Neural progenitor cell (in vitro differentiated cells): ENCODE measurements around the gene PPIH. TPM values are rescaled to one million over a fixed set of nuclear protein-coding genes. Genes with fewer than 3 reads are reported as not detected.
"Not testable (repeated sequence)": the region's sequence is repeated elsewhere in the genome, so short reads cannot be mapped to it uniquely, and the experiment has no call there.

Experiments
- DNase-seq: peaks from one replicate; pipeline ENCODE4 v3.0.0-alpha.2; 2016; ENCODE audit warnings: low spot score
- H2AFZ ChIP-seq: fragments of 200-600 bp; sonication (generic); replicated peaks from 2 replicates; pipeline ENCODE4 v1.6.1; 2016; ENCODE audit warnings: antibody characterized with exemption
- H3F3A ChIP-seq: fragments of 200-600 bp; sonication (generic); 2 replicates; pipeline ENCODE4 v1.6.1; 2016; ENCODE audit warnings: antibody characterized with exemption, low read depth
- H3K27ac ChIP-seq: fragments of 200-600 bp; sonication (generic); 2 replicates; pipeline ENCODE4 v1.5.1; 2016; ENCODE audit warnings: mild to moderate bottlenecking
- H3K27me3 ChIP-seq: fragments of 200-600 bp; sonication (generic); 2 replicates; pipeline ENCODE4 v1.6.1; 2016; ENCODE audit warnings: mild to moderate bottlenecking, moderate library complexity
- H3K36me3 ChIP-seq: fragments of 200-600 bp; sonication (generic); 2 replicates; pipeline ENCODE4 v1.5.1; 2016
- H3K4me1 ChIP-seq: fragments of 200-600 bp; sonication (generic); 2 replicates; pipeline ENCODE4 v1.6.1; 2016; ENCODE audit warnings: mixed run types
- H3K4me2 ChIP-seq: fragments of 200-600 bp; sonication (generic); 2 replicates; pipeline ENCODE4 v1.6.1; 2016
- H3K4me3 ChIP-seq: fragments of 200-600 bp; sonication (generic); 2 replicates; pipeline ENCODE4 v1.5.1; 2016
- H3K79me2 ChIP-seq: fragments of 200-600 bp; sonication (generic); 2 replicates; pipeline ENCODE4 v1.6.1; 2016; ENCODE audit warnings: low read depth
- H3K9ac ChIP-seq: fragments of 200-600 bp; sonication (generic); 2 replicates; pipeline ENCODE4 v1.6.1; 2016
- H3K9me3 ChIP-seq: fragments of 200-600 bp; sonication (generic); 2 replicates; pipeline ENCODE4 v1.5.1; 2016; ENCODE audit warnings: low read depth
- H4K20me1 ChIP-seq: fragments of 200-600 bp; sonication (generic); 2 replicates; pipeline ENCODE4 v1.6.1; 2016; ENCODE audit warnings: low read depth
- H3K27ac Mint-ChIP-seq: 3 replicates; pipeline ENCODE4 v1.8.0; 2021; ENCODE audit warnings: mixed read lengths
- H3K27me3 Mint-ChIP-seq: 2 replicates; pipeline ENCODE4 v1.8.0; 2022; ENCODE audit warnings: low read depth, mild to moderate bottlenecking, inconsistent platforms, moderate library complexity, mixed read lengths; ENCODE audit not compliant: insufficient read depth
- H3K36me3 Mint-ChIP-seq: 3 replicates; pipeline ENCODE4 v1.8.0; 2021; ENCODE audit warnings: mixed read lengths
- H3K4me1 Mint-ChIP-seq: 3 replicates; pipeline ENCODE4 v1.8.0; 2021; ENCODE audit warnings: mixed read lengths
- H3K4me3 Mint-ChIP-seq: 3 replicates; pipeline ENCODE4 v1.8.0; 2021; ENCODE audit warnings: mild to moderate bottlenecking, moderate library complexity, mixed read lengths
- H3K9me3 Mint-ChIP-seq: 3 replicates; pipeline ENCODE4 v1.8.0; 2020; ENCODE audit warnings: mixed read lengths
- EZH2 ChIP-seq: fragments of 200-600 bp; sonication (generic); IDR thresholded peaks from 2 replicates; pipeline ENCODE4 v1.6.1; 2017; ENCODE audit warnings: antibody characterized with exemption, mild to moderate bottlenecking, moderate library complexity
- EZH2phosphoT487 ChIP-seq: fragments of 200-600 bp; sonication (generic); IDR thresholded peaks from 2 replicates; pipeline ENCODE4 v1.6.1; 2017; ENCODE audit warnings: antibody characterized with exemption
- total RNA-seq: library from RNA; depleted of rRNA; stranded (reverse); fragments of >200 nt; gene quantifications from 2 replicates; pipeline ENCODE4 v1.2.3, GENCODE V29; 2015; ENCODE audit warnings: low replicate concordance
- TF ChIP-seq, protein P1 (sequence below): fragments of 200-600 bp; sonication (generic); IDR thresholded peaks from 2 replicates; pipeline ENCODE4 v1.5.1; 2017; ENCODE audit warnings: antibody characterized with exemption, mild to moderate bottlenecking

The PPIH gene
- total RNA-seq, 1 donor from 2014 or later: 126 TPM

- H2AFZ ChIP-seq: no peak overlapping the region
- H3K27me3 ChIP-seq: no peaks in the 10 kb centered on the region
- H3K4me3 ChIP-seq: no peak overlapping the region
- no peak overlapping the region for H3K9ac ChIP-seq
- no peaks in the 10 kb centered on the region for H3K27me3 Mint-ChIP-seq
- no peaks in the 10 kb centered on the region for H3K9me3 ChIP-seq
- no peaks in the 10 kb centered on the region for H4K20me1 ChIP-seq
- no peaks in the 10 kb centered on the region for H3K79me2 ChIP-seq
- H3K4me2 ChIP-seq: no peak overlapping the region
- H3K27ac ChIP-seq: no peak overlapping the region
- H3K4me1 ChIP-seq: no peaks in the 10 kb centered on the region
- H3K36me3 Mint-ChIP-seq: no peaks in the 10 kb centered on the region
- no peaks in the 10 kb centered on the region for H3F3A ChIP-seq
- TF ChIP-seq, protein P1, sequence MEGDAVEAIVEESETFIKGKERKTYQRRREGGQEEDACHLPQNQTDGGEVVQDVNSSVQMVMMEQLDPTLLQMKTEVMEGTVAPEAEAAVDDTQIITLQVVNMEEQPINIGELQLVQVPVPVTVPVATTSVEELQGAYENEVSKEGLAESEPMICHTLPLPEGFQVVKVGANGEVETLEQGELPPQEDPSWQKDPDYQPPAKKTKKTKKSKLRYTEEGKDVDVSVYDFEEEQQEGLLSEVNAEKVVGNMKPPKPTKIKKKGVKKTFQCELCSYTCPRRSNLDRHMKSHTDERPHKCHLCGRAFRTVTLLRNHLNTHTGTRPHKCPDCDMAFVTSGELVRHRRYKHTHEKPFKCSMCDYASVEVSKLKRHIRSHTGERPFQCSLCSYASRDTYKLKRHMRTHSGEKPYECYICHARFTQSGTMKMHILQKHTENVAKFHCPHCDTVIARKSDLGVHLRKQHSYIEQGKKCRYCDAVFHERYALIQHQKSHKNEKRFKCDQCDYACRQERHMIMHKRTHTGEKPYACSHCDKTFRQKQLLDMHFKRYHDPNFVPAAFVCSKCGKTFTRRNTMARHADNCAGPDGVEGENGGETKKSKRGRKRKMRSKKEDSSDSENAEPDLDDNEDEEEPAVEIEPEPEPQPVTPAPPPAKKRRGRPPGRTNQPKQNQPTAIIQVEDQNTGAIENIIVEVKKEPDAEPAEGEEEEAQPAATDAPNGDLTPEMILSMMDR: no peak
- TF ChIP-seq EZH2: no peak
- no peak for TF ChIP-seq EZH2phosphoT487
- no peak overlapping the region for H3K4me3 Mint-ChIP-seq
- H3K4me1 Mint-ChIP-seq: no peaks in the 10 kb centered on the region
- H3K36me3 ChIP-seq: peaks cover 5% of the 10 kb centered on the region
- no peaks in the 10 kb centered on the region for H3K9me3 Mint-ChIP-seq
- no peak overlapping the region for H3K27ac Mint-ChIP-seq
- DNase-seq: no peak
These were observed 37.9 kb upstream of the PPIH start for GRCh38 chr1:42620307-42620706.

DNA sequence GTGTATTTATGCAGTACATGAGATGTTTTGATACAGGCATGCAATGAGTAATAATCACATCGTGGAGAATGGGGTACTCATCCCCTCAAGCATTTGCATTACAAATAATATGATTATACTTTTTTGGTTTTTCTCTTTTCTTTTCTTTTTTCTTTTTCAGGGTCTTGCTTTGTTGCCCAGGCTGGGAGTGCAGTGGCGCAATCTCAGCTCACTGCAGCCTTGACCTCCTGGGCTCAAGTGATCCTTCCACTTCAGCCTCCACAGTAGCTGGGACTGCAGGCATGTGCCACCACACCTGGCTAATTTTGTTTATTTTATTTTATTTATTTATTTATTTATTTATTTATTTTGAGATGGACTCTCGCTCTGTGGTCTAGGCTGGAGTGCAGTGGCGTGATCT, 37.0 kb upstream of the PPIH start:
- not testable (repeated sequence) for H3K36me3 Mint-ChIP-seq, H3K27ac Mint-ChIP-seq, H3K9me3 Mint-ChIP-seq

DNA sequence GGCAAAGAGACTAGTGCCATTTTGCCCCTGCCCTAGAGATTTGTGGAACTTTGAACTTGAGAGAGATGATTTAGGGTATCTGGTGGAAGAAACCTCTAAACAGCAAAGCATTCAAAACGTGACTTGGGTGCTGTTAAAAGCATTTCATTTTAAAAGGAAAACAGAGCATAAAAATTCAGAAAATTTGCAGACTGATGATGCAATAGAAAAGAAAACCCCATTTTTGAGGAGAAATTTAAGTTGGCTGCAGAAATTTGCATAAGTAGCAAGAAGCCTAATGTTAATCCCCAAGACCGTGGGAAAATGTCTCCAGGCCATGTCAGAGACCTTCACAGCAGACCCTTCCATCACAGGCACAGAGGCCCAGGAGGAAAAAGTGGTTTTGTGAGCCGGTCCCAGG, 31.0 kb upstream of the PPIH start:
- not testable (repeated sequence) for H2AFZ ChIP-seq, H3K9me3 Mint-ChIP-seq, H3K4me3 ChIP-seq, H3F3A ChIP-seq, H3K36me3 ChIP-seq, H3K27ac Mint-ChIP-seq, H3K9me3 ChIP-seq, H3K27me3 Mint-ChIP-seq, H3K27ac ChIP-seq, DNase-seq, H3K9ac ChIP-seq, H3K79me2 ChIP-seq, H3K4me1 Mint-ChIP-seq, H3K4me1 ChIP-seq, H3K36me3 Mint-ChIP-seq, H4K20me1 ChIP-seq, H3K4me3 Mint-ChIP-seq, H3K27me3 ChIP-seq, H3K4me2 ChIP-seq

More for the DNA sequence above, 37.0 kb upstream of the PPIH start:
- H3K4me1 ChIP-seq, H3K9ac ChIP-seq, H3K4me3 Mint-ChIP-seq, H3K4me2 ChIP-seq, H3K9me3 ChIP-seq, H3K36me3 ChIP-seq, H3F3A ChIP-seq, H3K27me3 Mint-ChIP-seq, H2AFZ ChIP-seq, H3K79me2 ChIP-seq, H3K27ac ChIP-seq, H3K4me3 ChIP-seq, H4K20me1 ChIP-seq, DNase-seq, H3K27me3 ChIP-seq, H3K4me1 Mint-ChIP-seq: not testable (repeated sequence)

- no peak overlapping the region for H2AFZ ChIP-seq
- Mint-ChIP-seq H3K4me3 (no peak overlapping the region), H3K36me3 (no peaks in the 10 kb centered on the region), H3K27ac (no peak overlapping the region), H3K9me3 (no peaks in the 10 kb centered on the region), H3K27me3 (peaks cover 2% of the 10 kb centered on the region), H3K4me1 (no peaks in the 10 kb centered on the region)
- H3K36me3 ChIP-seq: no peaks in the 10 kb centered on the region
- H3K4me3 ChIP-seq: no peak overlapping the region
- no peaks in the 10 kb centered on the region for H3F3A ChIP-seq
- DNase-seq: no peak
- no peaks in the 10 kb centered on the region for H3K27me3 ChIP-seq
- TF ChIP-seq EZH2phosphoT487 (no peak), EZH2 (no peak)
- TF ChIP-seq, protein P1: no peak
- no peaks in the 10 kb centered on the region for H4K20me1 ChIP-seq
- H3K9me3 ChIP-seq: no peaks in the 10 kb centered on the region
- H3K27ac ChIP-seq: no peak overlapping the region
- H3K9ac ChIP-seq: no peak overlapping the region
- no peaks in the 10 kb centered on the region for H3K79me2 ChIP-seq
- H3K4me2 ChIP-seq: no peak overlapping the region
- H3K4me1 ChIP-seq: no peaks in the 10 kb centered on the region
These were observed 19.1 kb upstream of the PPIH start for GRCh38 chr1:42639116-42639515.
